SK-N-SH (cell line): ENCODE data around the gene SYT13. TPM values are rescaled to one million over a fixed set of nuclear protein-coding genes. Genes with fewer than 3 reads are reported as not detected.

Source experiments
- CTCF ChIA-PET: fragments of 300-600, 350-600 bp; formaldehyde crosslinking; extraction: SDS; loops from one replicate; lab custom pipeline; 2021; lab: Yijun Ruan, JAX
- POLR2A ChIA-PET: fragments of 350-600 bp; sonication (Branson Sonifier 250); formaldehyde crosslinking; extraction: SDS; loops from one replicate; lab custom pipeline; 2020; ENCODE audit warnings: antibody characterized with exemption, inconsistent platforms; lab: Yijun Ruan, JAX
- DNase-seq: peaks from one replicate; pipeline ENCODE4 v3.0.0; 2012
- H2AFZ ChIP-seq: fragments of 200-600 bp; sonication (generic); 2 replicates; pipeline ENCODE4 v1.8.1; 2016; ENCODE audit warnings: antibody characterized with exemption, mild to moderate bottlenecking, low read depth
- H3F3A ChIP-seq: fragments of 200-600 bp; sonication (generic); replicated peaks from 2 replicates; pipeline ENCODE3; 2016; ENCODE audit warnings: antibody characterized with exemption, mild to moderate bottlenecking; ENCODE audit not compliant: insufficient read depth
- H3K27ac ChIP-seq, 2 experiments: fragments of 200-500 bp in 1 of 2; fragments of 200-600 bp in 1 of 2; sonication (Bioruptor generic) in 1 of 2; sonication (generic), shearing (Covaris generic) in 1 of 2; 2 replicates each; pipeline versions ENCODE4 v1.5.1 to v1.6.1; 2014 to 2016; ENCODE audit warnings: low read depth in 2 of 2, inconsistent platforms in 1 of 2, low read length in 1 of 2, mild to moderate bottlenecking in 1 of 2, mixed read lengths in 1 of 2
- H3K27me3 ChIP-seq: fragments of 200-600 bp; sonication (generic), shearing (Covaris generic); 2 replicates; pipeline ENCODE4 v1.6.1; 2016; ENCODE audit warnings: mixed run types; ENCODE audit not compliant: insufficient read depth
- H3K36me3 ChIP-seq, 2 experiments: fragments of 200-500 bp in 1 of 2; fragments of 200-600 bp in 1 of 2; sonication (Bioruptor generic) in 1 of 2; sonication (generic) in 1 of 2; replicated peaks in 1 of 2; 2 replicates each; pipeline versions ENCODE3 to v1.5.1; 2014 to 2016; ENCODE audit warnings: low read length in 1 of 2, mild to moderate bottlenecking in 1 of 2; ENCODE audit not compliant: insufficient read depth in 2 of 2, control insufficient read depth in 1 of 2
- H3K4me1 ChIP-seq, 2 experiments: fragments of 200-500 bp in 1 of 2; fragments of 200-600 bp in 1 of 2; sonication (Bioruptor generic) in 1 of 2; sonication (generic), shearing (Covaris generic) in 1 of 2; 2 replicates each; pipeline versions ENCODE4 v1.5.1 to v1.6.1; 2014 to 2016; ENCODE audit warnings: low read depth in 1 of 2, low read length in 1 of 2, mixed run types in 1 of 2; ENCODE audit not compliant: insufficient read depth in 2 of 2, control insufficient read depth in 1 of 2
- H3K4me2 ChIP-seq: fragments of 200-600 bp; sonication (generic), shearing (Covaris generic); 2 replicates; pipeline ENCODE4 v1.6.1; 2017; ENCODE audit warnings: mixed run types
- H3K4me3 ChIP-seq, 2 experiments: fragments of 200-500 bp in 1 of 2; fragments of 200-600 bp in 1 of 2; sonication (Bioruptor generic) in 1 of 2; sonication (generic), shearing (Covaris generic) in 1 of 2; 2 replicates each; pipeline versions ENCODE4 v1.5.1 to v1.8.1; 2014 to 2016; ENCODE audit warnings: low read depth in 2 of 2, inconsistent platforms in 1 of 2, low read length in 1 of 2, mild to moderate bottlenecking in 1 of 2, mixed read lengths in 1 of 2, moderate library complexity in 1 of 2
- H3K79me2 ChIP-seq: fragments of 200-600 bp; sonication (generic); 2 replicates; pipeline ENCODE4 v1.8.1; 2017; ENCODE audit warnings: mild to moderate bottlenecking; ENCODE audit not compliant: insufficient read depth
- H3K9ac ChIP-seq: fragments of 200-600 bp; sonication (generic); 2 replicates; pipeline ENCODE4 v1.6.1; 2017; ENCODE audit warnings: mixed run types
- H3K9me2 ChIP-seq: fragments of 200-600 bp; sonication (generic); 2 replicates; pipeline ENCODE4 v1.6.1; 2017; ENCODE audit warnings: mixed run types
- H3K9me3 ChIP-seq: fragments of 200-600 bp; sonication (generic); 2 replicates; pipeline ENCODE4 v1.6.1; 2017; ENCODE audit warnings: mixed run types, mild to moderate bottlenecking, moderate library complexity
- H4K20me1 ChIP-seq: fragments of 200-600 bp; sonication (generic); 2 replicates; pipeline ENCODE4 v1.6.1; 2017; ENCODE audit warnings: mild to moderate bottlenecking, mixed run types; ENCODE audit not compliant: insufficient read depth
- CHD2 ChIP-seq: fragments of 150-350 bp; IDR thresholded peaks from 2 replicates; pipeline ENCODE4 v1.6.1; 2018; ENCODE audit warnings: low read length; ENCODE audit not compliant: partially characterized antibody
- ELF1 ChIP-seq: IDR thresholded peaks from 2 replicates; pipeline ENCODE4 v1.4.0; 2012
- EZH2phosphoT487 ChIP-seq: fragments of 200-600 bp; sonication (generic); IDR thresholded peaks from 2 replicates; pipeline ENCODE4 v1.6.1; 2017; ENCODE audit warnings: low read depth, mixed run types, mild to moderate bottlenecking, antibody characterized with exemption, moderate library complexity, borderline replicate concordance
- FOSL2 ChIP-seq: IDR thresholded peaks from 2 replicates; pipeline ENCODE4 v1.4.0; 2012; ENCODE audit warnings: low read depth, mild to moderate bottlenecking, moderate library complexity, borderline replicate concordance
- FOXJ3 ChIP-seq: sonication (generic); formaldehyde crosslinking; IDR thresholded peaks from 2 replicates; pipeline ENCODE4 v1.5.1; 2020; ENCODE audit warnings: mild to moderate bottlenecking, missing genetic modification reagents
- GATA2 ChIP-seq: sonication (generic); formaldehyde crosslinking; IDR thresholded peaks from 2 replicates; pipeline ENCODE4 v1.5.0; 2020; ENCODE audit warnings: mild to moderate bottlenecking, missing genetic modification reagents
- IRF3 ChIP-seq: fragments of 150-350 bp; IDR thresholded peaks from 2 replicates; pipeline ENCODE4 v1.6.1; 2016; ENCODE audit warnings: mild to moderate bottlenecking, low read depth, low read length
- RXRA ChIP-seq: IDR thresholded peaks from 2 replicates; pipeline ENCODE4 v1.4.0; 2012; ENCODE audit warnings: low read depth, mild to moderate bottlenecking, borderline replicate concordance
- SMC3 ChIP-seq: IDR thresholded peaks from 2 replicates; pipeline ENCODE4 v1.6.1; 2012; ENCODE audit warnings: low read depth, low read length, improper control_type of control experiment
- TAF1 ChIP-seq: IDR thresholded peaks from 2 replicates; pipeline ENCODE4 v1.6.1; 2012; ENCODE audit warnings: low read depth, mild to moderate bottlenecking, low read length, moderate library complexity, borderline replicate concordance
- YY1 ChIP-seq: IDR thresholded peaks from 2 replicates; pipeline ENCODE4 v1.4.0; 2012; ENCODE audit warnings: low read depth, mild to moderate bottlenecking
- WGBS: methylation state at CpG from one replicate; pipeline ENCODE4 v1.1.6; 2017; ENCODE audit warnings: low lambda C conversion rate; 5-methylcytosine and 5-hydroxymethylcytosine counted together
- polyA plus RNA-seq, 3 experiments: library from polyadenylated mRNA; depleted of rRNA; stranded (reverse); fragments of >200 nt; gene quantifications; 2 replicates each; pipeline ENCODE4 v1.2.3, GENCODE V29; 2012

SYT13 gene
- polyA plus RNA-seq, 1 of the 3 experiments (the other 2 are of a cell fraction), result not detected

GRCh38 chr11:45259592-45259991, 26.5 kb downstream of the SYT13 start:
- Histone ChIP-seq H3K4me3 (no peak overlapping the region), H4K20me1 (no peaks in the 10 kb centered on the region), H3K4me2 (peak overlapping the region; percentile 48), H3K4me1 (no peaks in the 10 kb centered on the region; a peak in 1 of 4 replicates), H3K79me2 (no peaks in the 10 kb centered on the region), H3K9me2 (no peaks in the 10 kb centered on the region), H3K27me3 (no peaks in the 10 kb centered on the region), H3K36me3 (no peaks in the 10 kb centered on the region), H3F3A (peaks cover 8% of the 10 kb centered on the region), H3K27ac (peak overlapping the region in 1 of 2 experiments; percentile 10; a peak in 2 of 4 replicates), H3K9ac (no peak overlapping the region), H2AFZ (no peak overlapping the region), H3K9me3 (no peaks in the 10 kb centered on the region)
- no peak for DNase-seq
- TF ChIP-seq FOSL2, result peak; percentile 15; the same call in 1 of the 2 replicates
- TF ChIP-seq SMC3, result no peak
- TF ChIP-seq GATA2 (CRISPR knock-in tag), result no peak
- no peak for TF ChIP-seq RXRA
- POLR2A ChIA-PET, result no interaction called here
- CTCF ChIA-PET, result interaction anchor here (0.8 to 2.3 kb wide), 2 partner anchors 26 to 112 kb away, joined by 3 to 10 read pairs; no protein-coding TSS in a partner anchor
- WGBS, result 33% methylated on average over 3 of the region's 3 CpGs

GRCh38 chr11:45258982-45259530, 27.1 kb downstream of the SYT13 start:
- H3K27ac ChIP-seq, result no peak overlapping the region
- POLR2A ChIA-PET, result no interaction called here
- peak overlapping the region; percentile 48; the same call in 1 of the 2 replicates for H3K4me2 ChIP-seq
- no peaks in the 10 kb centered on the region for H3K9me3 ChIP-seq
- peaks cover 6% of the 10 kb centered on the region for H3F3A ChIP-seq
- DNase-seq, result no peak
- TF ChIP-seq YY1, result no peak
- no peak for TF ChIP-seq IRF3
- no peak for TF ChIP-seq GATA2 (CRISPR knock-in tag)
- TF ChIP-seq TAF1, result no peak
- TF ChIP-seq SMC3, result no peak
- TF ChIP-seq RXRA, result no peak
- no peak for TF ChIP-seq EZH2phosphoT487
- no peak for TF ChIP-seq FOXJ3
- TF ChIP-seq CHD2, result no peak
- TF ChIP-seq ELF1, result no peak
- TF ChIP-seq, all 33 proteins: peak for 0
- Histone ChIP-seq H3K27me3 (no peaks in the 10 kb centered on the region), H3K4me1 (no peaks in the 10 kb centered on the region; a peak in 1 of 4 replicates), H4K20me1 (no peaks in the 10 kb centered on the region), H3K36me3 (no peaks in the 10 kb centered on the region), H3K9me2 (no peaks in the 10 kb centered on the region), H2AFZ (no peak overlapping the region), H3K9ac (no peak overlapping the region), H3K79me2 (no peaks in the 10 kb centered on the region), H3K4me3 (no peak overlapping the region)
- CTCF ChIA-PET, result interaction anchor here (0.8 to 2.3 kb wide), 2 partner anchors 25 to 112 kb away, joined by 3 to 10 read pairs; no protein-coding TSS in a partner anchor
- 55% methylated on average over 4 of the region's 4 CpGs for WGBS
